HepG2 (cell line): ENCODE measurements around the gene RPUSD2. TPM values are rescaled to one million over a fixed set of nuclear protein-coding genes. Genes with fewer than 3 reads are reported as not detected.

Experiments
- ATF7-NPFF ChIP-seq: sonication (generic); formaldehyde crosslinking; IDR thresholded peaks from 2 replicates; pipeline ENCODE4 v1.8.1; 2023; ENCODE audit warnings: mild to moderate bottlenecking, low read depth, missing genetic modification reagents, moderate library complexity
- CENPT ChIP-seq: sonication (generic); formaldehyde crosslinking; IDR thresholded peaks from 2 replicates; pipeline ENCODE4 v1.8.0; 2022; ENCODE audit warnings: low read depth, mild to moderate bottlenecking, moderate library complexity, missing genetic modification reagents
- KLF16 ChIP-seq, 2 experiments: sonication (generic) in 1 of 2; formaldehyde crosslinking in 1 of 2; IDR thresholded peaks; 2 replicates each; pipeline versions ENCODE4 v1.6.1 to v1.8.0; 2016 to 2023; ENCODE audit warnings: missing genetic modification reagents in 2 of 2, missing compliant biosample characterization in 1 of 2
- LBX2 ChIP-seq: sonication (generic); formaldehyde crosslinking; IDR thresholded peaks from 2 replicates; pipeline ENCODE4 v1.5.0; 2020; ENCODE audit warnings: missing genetic modification reagents, mild to moderate bottlenecking, borderline replicate concordance
- MYNN ChIP-seq: sonication (generic); formaldehyde crosslinking; IDR thresholded peaks from 2 replicates; pipeline ENCODE4 v1.4.0; 2020; ENCODE audit warnings: mild to moderate bottlenecking, low read depth, missing genetic modification reagents
- PAXIP1 ChIP-seq: sonication (generic); formaldehyde crosslinking; conservative IDR thresholded peaks from 2 replicates; pipeline ENCODE4 v1.4.0; 2020; ENCODE audit warnings: mild to moderate bottlenecking, missing genetic modification reagents, moderate library complexity
- SATB2 ChIP-seq: sonication (generic); formaldehyde crosslinking; IDR thresholded peaks from 2 replicates; pipeline ENCODE4 v1.5.0; 2020; ENCODE audit warnings: missing genetic modification reagents
- SETDB1 ChIP-seq: sonication (generic); formaldehyde crosslinking; IDR thresholded peaks from 2 replicates; pipeline ENCODE4 v1.5.1; 2020; ENCODE audit warnings: missing genetic modification reagents, mild to moderate bottlenecking, borderline replicate concordance
- SRSF9 ChIP-seq: fragments of 200-400 bp; formaldehyde crosslinking; IDR thresholded peaks from 2 replicates; pipeline ENCODE4 v1.6.1; 2018; ENCODE audit warnings: borderline replicate concordance, mild to moderate bottlenecking, low read depth, low read length; ENCODE audit not compliant: insufficient read depth, poor library complexity, severe bottlenecking
- YEATS4 ChIP-seq: sonication (generic); formaldehyde crosslinking; IDR thresholded peaks from 2 replicates; pipeline ENCODE4 v1.4.0; 2020; ENCODE audit warnings: missing genetic modification reagents, borderline replicate concordance
- ZBTB44 ChIP-seq: sonication (generic); formaldehyde crosslinking; IDR thresholded peaks from 2 replicates; pipeline ENCODE4 v1.4.0; 2020; ENCODE audit warnings: missing genetic modification reagents
- ZNF280D ChIP-seq: sonication (generic); formaldehyde crosslinking; IDR thresholded peaks from 2 replicates; pipeline ENCODE4 v1.5.1; 2020; ENCODE audit warnings: mild to moderate bottlenecking, missing genetic modification reagents
- ZNF546 ChIP-seq: sonication (generic); formaldehyde crosslinking; conservative IDR thresholded peaks from 2 replicates; pipeline ENCODE4 v1.8.1; 2023; ENCODE audit warnings: mild to moderate bottlenecking, missing genetic modification reagents
- ZNF564 ChIP-seq: sonication (generic); formaldehyde crosslinking; IDR thresholded peaks from 2 replicates; pipeline ENCODE4 v1.8.1; 2023; ENCODE audit warnings: mild to moderate bottlenecking, missing genetic modification reagents
- ZSCAN31 ChIP-seq: sonication (generic); formaldehyde crosslinking; IDR thresholded peaks from 2 replicates; pipeline ENCODE4 v1.5.0; 2020; ENCODE audit warnings: low read depth, mild to moderate bottlenecking, missing genetic modification reagents
- polyA plus RNA-seq, 8 experiments: library from polyadenylated mRNA; depleted of rRNA in 3 of 8; stranded (reverse) in 7 of 8; unstranded in 1 of 8; fragments of >200 nt; fragmentation: Illumina TruSeq in 4 of 8; extraction: Trizol in 4 of 8; gene quantifications; 2 replicates each; pipeline versions ENCODE4 v1.2.1 to v1.2.3, GENCODE V29; 2011 to 2016; ENCODE audit warnings: low read depth in 4 of 8, missing spikeins in 1 of 8, mixed read lengths in 1 of 8; ENCODE audit not compliant: insufficient read depth in 1 of 8
- total RNA-seq, 5 experiments: library from RNA; depleted of rRNA; stranded (reverse); fragments of >200 nt; fragmentation: Illumina TruSeq; extraction: Trizol; gene quantifications; 2 replicates each; pipeline ENCODE4 v1.2.3, GENCODE V29; 2016; ENCODE audit warnings: low read depth in 1 of 5

The RPUSD2 gene
- total and polyA plus RNA-seq, 2 of the 13 experiments (the other 11 are each of a cell fraction or from before 2014, with no cell fraction given), result 8.6 to 14.5 TPM

- TF ChIP-seq ZBTB44 (CRISPR knock-in tag) (0 out of 2 replicates have a peak, but pooled peaks have one; percentile 50), SETDB1 (CRISPR knock-in tag) (no peak), ZSCAN31 (peak; percentile 66; the same call in 1 of the 2 replicates), PAXIP1 (CRISPR knock-in tag) (peak; percentile 61), ZNF564 (no peak), LBX2 (CRISPR knock-in tag) (no peak), KLF16 (CRISPR knock-in tag; IDR thresholded peaks at IDR 0.05) (peak in 1 of 2 experiments; percentile 95; a peak in 2 of 4 replicates), SRSF9 (no peak), ZNF280D (CRISPR knock-in tag) (peak; percentile 62; the same call in 1 of the 2 replicates), ZNF546 (CRISPR knock-in tag) (peak; percentile 39; the same call in 1 of the 2 replicates), SATB2 (CRISPR knock-in tag) (no peak), MYNN (CRISPR knock-in tag) (peak; percentile 43; the same call in 1 of the 2 replicates), CENPT (CRISPR knock-in tag) (no peak), YEATS4 (CRISPR knock-in tag) (peak; percentile 67; the same call in 1 of the 2 replicates), ATF7-NPFF (CRISPR knock-in tag) (peak; percentile 76)
Measured at GRCh38 chr15:40593588-40594428, 24.7 kb downstream of the RPUSD2 start, which contains the start of gene KNL1 (continued).
